Activated CD4-positive, CD25-positive, alpha-beta regulatory T cell treated with anti-CD3 and anti-CD28 coated beads, Interleukin-2, amount 50 U/mL, for 72 hours (primary cell): ENCODE data around the gene LAP3.
"Not testable (repeated sequence)": the region's sequence is repeated elsewhere in the genome, so short reads cannot be mapped to it uniquely, and the experiment has no call there.

Experiments
- DNase-seq: peaks from one replicate; pipeline ENCODE4 v3.0.0; 2021

The LAP3 gene

DNA sequence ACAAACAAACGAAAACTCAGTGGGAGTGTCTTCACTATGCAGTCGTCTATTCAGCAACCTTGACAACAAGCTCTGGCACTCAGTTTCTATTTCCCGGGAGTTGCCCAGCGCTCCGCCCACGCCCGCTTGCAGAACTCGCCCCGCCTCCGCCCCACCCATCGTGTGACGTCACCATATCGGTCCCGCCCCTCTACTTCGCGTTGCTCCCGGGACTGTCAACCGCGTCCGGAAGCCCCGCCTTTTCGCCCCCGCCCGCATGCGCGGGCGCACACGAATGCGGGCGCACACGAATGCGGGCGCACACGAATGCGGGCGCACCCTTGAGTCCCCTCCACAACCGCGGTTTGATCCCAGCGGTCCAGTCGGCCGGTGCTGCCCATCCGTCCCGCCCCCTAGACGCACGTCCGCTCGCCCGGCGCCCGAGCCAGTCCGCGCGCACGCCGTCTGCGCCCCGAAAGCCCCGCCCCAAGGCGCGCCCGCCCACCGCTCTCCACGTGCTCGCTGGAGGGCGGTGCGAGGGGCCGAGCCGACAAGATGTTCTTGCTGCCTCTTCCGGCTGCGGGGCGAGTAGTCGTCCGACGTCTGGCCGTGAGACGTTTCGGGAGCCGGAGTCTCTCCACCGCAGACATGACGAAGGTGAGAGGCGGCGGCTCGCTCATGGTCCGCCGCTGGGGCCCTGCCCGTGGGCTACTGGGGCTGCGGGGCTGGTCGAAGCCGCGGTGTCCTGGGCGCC lies at the start of gene LAP3:
Gene LAP3, plus strand, starts transcription at position 267 of the 733 bp plus-strand sequence. Its CDS starts 268 bp downstream, at position 535.
- DNase-seq, result peak; percentile 99

DNA sequence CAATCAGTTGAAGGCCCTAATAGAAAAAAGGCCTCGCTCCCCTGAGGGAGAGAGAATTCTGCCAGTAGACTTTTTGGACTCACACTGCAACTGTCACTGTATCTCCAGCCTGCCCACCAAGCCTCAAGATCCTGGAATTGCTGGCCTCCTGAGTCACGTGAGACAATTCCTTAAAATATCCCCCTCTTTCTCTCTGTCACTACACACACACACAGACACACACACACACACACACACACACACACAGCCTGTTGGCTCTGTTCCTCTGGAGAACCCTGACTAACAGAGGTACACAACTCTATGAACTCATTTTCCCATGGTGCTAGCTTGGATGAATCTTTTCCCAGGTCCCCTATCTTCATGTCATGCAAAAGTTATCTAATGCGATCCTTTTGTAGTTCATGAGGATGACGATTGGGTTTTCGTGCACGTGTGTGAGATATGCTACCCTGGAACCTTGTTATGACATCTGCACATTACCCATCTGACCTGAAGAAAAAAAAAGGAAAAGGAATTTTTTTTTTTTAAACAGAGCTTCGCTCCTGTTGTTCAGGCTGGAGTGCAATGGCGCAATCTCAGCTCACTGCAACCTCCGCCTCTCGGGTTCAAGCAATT lies 48.3 kb upstream of the LAP3 start:
- DNase-seq, result no peak

DNA sequence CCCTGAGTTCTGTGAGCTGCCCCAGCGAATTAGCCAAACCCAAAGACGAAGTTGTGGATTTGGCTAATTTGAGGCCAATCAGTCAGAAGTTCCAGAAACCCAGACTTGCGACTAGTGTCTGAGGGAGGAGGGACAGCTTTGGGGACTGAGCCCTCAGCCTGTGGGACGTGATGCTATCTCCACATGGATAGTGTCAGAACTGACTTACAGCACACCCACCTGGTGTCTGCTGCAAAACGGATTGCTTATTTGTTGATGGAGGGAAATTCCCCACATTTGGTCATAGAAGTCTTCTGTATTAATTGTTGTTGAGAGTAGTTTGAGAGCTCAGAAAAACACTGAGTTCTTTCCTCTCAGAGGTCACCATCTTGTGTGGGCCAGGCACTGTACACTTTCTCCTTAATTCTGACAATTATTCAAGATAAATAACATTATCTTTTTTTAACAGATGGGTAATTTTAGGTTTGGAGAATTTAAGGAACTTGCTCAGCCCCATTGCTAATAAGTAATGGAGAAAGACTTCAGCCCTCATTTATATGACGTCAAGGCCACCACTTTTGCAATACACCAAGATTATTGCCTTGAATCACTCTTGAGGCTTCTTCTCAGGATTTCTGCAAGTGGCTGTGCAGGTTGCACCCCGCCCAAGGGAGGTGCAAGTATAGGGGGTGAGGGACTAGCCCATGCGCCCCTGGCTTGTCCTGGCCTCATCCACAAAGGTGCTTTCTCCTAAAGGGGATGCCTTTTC lies 45.3 kb upstream of the LAP3 start:
- DNase-seq, result no peak

DNA sequence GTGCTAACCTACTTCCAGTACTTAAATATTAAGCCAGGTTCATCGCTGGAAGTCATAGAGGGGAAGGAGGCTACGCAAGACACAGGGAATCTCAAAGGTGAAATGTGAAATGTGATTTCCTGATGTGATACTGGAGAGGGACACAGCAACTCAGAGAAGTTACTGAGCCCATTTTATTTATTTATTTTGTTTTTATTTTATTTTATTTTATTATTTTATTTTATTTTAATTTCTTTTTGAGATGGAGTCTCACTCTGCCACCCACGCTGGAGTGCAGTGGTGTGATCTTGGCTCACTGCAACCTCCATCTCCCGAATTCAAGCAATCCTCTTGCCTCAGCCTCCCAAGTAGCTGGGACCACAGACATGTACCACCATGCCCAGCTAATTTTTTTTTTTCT lies 42.3 kb upstream of the LAP3 start:
- DNase-seq, result no peak

DNA sequence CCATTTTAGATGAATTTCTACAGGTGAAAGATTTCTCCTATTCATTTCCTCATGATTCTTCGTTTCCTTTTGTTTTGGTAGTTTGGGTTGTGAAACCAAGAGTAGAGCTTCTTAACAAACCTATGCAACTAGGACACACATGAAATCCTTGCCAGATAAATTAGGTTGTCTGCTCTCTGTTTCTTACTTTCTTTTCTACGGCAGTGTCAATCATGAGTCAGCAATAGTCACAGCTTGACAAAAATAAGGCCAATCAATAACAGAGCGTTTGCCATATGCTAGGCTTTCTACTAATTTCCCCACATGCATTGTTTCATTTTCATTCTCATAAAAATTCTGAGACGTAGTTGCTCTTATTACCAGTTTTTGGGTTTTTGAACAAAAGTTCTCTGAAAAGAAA lies 41.8 kb upstream of the LAP3 start:
- no peak for DNase-seq

DNA sequence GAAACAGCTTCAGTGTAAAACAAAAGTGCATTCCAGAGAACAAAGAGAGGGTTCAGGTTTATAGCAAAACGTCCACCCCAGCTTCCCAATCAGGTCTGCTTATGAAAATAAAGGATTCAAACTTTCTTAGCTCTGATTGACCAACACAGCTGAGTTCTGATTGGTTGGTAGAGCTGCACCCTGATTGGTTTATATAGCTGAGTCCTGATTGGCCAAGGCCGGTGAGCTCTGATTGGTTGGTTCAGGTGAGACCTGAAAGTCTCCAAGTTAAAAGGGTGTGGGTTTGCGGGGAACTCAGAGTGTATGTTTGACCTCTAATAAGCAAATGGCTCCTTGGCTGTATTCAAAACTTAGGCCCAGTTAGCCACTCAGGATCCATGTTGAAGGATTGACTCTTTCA lies 41.1 kb upstream of the LAP3 start:
- DNase-seq, result no peak

DNA sequence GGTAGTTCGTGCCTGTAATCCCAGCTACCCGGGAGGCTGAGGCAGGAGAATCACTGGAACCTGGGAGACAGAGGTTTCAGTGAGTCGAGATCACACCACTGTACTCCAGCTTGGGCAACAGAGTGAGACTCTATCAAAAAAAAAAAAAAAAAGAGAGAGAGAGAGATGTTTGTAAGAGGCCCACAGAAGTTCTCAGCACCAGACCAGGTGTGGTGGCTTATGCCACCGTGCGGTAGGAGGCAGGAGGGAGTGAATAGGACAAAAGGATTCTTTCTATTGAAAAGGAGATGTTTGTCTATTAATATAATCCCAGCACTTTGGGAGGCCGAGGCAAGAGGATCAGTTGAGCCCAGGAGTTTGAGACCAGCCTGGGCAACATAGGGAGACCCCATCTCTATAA lies 39.9 kb upstream of the LAP3 start:
- DNase-seq, result not testable (repeated sequence)

DNA sequence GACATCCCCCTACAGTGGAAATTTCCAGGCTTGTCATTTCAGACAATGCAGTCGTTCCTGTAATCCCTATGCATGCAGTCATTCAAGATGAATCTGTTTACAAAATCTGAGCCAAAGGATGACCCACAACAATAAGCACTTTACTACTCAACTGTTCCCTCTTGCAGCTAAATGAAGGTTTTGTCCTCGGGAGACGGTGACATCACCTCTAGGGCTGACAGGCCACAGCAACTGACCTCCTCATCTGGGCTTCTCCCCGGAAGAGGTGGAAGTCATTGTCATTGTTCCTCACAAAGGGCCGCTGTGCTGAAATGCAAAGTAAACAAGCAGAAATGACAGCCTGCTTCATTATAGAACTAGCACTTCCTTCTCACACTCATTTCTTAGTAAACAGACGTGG lies 32.8 kb upstream of the LAP3 start:
- no peak for DNase-seq

DNA sequence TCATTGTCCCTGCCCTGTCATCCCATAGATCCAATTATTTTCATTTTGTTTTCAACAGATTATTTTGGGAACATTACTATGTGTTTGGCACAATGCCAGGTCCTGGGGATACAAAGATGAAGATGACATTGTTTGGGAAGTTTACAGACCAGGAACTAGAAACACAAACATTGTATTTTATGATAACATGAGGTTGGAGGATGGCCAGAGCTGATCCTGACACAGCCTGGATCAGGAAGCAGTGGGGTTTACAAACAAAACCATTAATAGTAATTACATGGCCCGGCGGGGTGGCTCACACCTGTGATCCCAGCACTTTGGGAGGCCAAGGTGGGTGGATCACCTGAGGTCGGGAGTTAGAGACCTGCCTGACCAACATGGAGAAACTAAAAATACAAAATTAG lies 32.2 kb upstream of the LAP3 start:
- no peak for DNase-seq

DNA sequence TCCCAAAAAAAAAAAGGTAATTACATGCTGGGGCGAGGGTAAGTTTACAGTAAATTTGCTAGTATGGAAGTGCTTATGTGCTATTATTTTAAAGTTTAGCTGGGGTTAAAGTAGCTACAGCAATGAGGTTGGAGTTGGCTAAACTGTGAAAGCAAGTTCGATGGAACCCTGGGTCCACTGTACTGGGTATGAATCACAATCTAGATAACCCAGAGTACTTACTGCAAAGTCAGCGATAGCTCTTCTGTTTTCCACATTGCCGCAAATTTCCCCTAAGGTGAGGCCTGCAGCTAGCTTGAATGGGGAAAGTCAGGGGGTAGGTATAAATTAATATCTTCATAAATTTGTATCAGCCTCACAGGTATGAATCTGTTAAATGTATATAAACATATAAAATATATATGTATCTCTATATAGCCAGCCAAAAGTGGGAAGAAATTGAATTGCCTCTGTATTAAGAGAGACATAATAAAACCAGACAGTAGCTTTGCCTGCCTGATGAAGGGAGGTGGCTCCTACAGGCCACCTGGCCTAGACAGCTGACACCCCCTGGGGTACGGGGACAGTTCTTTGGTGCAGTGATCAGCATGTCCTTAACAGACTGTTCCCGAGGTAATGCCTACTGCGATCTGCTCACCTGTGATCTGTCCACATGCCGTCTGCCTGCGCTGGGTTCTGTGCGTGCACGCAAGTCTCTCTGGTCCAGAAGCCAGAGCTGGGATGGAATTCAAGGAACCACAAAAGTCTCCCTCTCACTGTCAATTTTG lies 31.4 kb upstream of the LAP3 start:
- no peak for DNase-seq

DNA sequence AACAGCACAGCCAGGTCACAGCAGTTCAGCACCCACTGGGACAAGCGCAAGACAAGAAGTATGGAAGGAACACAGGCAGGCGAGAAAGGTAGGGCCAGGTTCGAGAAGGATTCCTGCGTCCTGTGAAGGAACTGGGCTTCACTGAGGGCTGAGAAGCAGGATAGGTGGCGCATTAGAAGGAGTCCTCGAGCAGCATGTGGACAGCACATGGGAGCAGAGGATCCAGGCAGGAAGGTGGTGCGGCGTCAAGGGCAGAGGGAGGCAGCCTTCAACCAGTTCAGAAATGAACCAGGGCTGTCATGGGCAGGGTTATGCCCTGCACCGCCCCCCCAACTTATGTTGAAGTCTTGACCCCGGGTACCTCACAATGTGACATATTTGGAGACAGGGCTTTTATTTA lies 30.8 kb upstream of the LAP3 start:
- no peak for DNase-seq

DNA sequence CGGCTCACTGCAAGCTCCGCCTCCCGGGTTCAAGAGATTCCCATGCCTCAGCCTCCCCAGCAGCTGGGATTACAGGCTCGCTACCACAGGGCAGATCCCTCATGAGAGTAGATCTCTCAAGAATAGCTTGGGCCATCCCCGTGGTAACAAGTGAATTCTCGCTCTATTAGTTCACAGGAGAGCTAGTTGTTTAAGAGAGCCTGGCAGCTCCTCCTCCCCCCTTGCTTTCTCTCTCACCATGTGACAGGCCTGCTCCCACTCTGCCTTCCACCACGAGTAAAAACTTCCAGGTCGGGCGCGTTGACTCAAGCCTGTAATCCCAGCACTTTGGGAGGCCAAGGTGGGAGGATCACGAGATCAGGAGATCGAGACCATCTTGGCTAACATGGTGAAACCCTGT lies 30.3 kb upstream of the LAP3 start:
- no peak for DNase-seq

DNA sequence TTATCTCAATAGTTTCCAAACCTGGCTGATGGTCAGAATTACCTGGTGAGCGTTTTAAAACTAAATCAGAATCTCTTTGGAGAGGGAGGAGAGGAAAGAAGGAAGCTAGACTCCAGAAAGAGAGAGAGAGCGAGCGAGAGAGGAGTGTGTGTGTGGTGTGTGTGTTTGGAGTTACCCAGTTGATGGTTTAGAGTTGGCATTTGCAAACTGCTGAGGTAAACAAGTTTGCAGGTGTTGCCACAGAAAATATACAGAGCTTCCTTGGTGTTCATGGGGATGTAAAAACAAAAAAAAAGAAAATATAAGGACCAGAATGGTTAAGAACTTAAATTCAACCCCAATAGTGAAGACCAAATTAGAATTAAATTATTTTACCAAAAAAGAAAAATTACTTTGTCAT lies 26.4 kb upstream of the LAP3 start:
- DNase-seq, result no peak

DNA sequence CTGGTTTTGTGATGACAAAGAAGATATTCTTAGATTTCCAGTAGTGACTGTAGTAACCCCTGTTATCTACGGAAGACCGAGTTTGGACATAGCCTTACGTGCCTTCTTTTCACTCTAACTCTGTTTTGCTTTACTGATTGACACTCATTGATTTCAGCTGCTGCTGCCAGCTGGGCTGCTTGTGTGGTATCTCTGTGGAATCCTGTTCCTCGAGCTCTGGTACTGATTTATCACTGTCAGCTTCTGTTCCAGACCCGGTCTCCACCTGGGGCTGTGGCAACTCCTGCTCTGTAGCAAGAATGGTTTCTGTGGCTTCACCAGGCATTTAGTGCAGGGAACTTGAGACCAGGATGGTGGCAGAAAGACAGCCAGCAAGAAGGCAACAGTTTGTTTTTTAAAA lies 24.6 kb upstream of the LAP3 start:
- DNase-seq, result no peak

DNA sequence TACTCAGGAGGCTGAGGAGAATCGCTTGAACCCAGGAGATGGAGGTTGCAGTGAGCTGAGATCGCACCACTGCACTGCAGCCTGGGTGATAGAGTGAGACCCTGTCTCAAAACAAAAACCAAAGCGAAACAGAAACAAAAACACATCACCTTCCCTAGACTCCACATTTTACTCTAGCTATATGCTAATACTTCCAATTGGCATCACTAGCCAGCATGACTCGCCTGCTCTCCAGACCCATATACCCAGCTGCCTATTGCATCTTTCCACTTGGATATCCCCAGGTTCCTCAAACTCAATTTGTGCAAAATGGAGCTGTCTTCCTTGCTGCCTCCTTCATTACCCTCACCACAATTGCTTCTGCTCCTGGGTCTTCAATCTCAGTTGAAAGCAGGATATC lies 22.4 kb upstream of the LAP3 start:
- no peak for DNase-seq

DNA sequence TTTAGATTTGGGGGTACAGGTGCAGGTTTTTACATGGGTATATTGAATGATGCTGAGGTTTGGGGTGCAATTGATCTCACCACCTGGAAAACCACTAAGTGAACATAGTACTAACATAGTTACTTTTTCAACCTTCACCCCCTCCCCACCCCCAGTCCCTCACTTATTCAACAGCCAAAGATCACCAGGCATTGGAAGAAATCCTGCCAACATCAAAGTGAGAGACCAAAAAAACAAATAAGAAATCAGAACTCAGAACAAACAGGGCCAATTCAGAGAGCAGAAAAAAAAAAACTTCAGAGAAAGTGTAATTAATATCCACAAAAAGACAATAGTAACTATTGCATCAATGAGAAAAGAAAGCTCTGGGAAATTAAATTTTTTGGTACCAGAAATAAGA lies 20.5 kb upstream of the LAP3 start:
- no peak for DNase-seq

DNA sequence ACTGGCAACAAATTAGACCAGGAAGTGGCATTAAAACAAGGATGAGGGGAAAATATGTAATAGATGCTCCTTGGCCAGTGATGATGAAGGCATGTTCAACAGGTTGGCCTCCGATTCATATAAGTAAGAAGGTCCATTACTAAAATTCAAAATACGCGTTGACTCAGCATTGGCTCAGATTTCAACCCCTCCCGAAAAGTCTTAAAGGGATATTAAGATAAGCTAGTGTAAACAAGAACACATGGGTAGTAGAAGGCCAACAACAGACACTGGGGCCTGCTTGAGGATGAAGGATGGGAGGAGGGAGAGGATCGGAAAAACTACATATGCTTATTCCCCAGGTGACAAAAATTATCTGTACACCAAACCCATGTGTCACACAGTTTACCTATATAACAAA lies 19.1 kb upstream of the LAP3 start:
- no peak for DNase-seq

DNA sequence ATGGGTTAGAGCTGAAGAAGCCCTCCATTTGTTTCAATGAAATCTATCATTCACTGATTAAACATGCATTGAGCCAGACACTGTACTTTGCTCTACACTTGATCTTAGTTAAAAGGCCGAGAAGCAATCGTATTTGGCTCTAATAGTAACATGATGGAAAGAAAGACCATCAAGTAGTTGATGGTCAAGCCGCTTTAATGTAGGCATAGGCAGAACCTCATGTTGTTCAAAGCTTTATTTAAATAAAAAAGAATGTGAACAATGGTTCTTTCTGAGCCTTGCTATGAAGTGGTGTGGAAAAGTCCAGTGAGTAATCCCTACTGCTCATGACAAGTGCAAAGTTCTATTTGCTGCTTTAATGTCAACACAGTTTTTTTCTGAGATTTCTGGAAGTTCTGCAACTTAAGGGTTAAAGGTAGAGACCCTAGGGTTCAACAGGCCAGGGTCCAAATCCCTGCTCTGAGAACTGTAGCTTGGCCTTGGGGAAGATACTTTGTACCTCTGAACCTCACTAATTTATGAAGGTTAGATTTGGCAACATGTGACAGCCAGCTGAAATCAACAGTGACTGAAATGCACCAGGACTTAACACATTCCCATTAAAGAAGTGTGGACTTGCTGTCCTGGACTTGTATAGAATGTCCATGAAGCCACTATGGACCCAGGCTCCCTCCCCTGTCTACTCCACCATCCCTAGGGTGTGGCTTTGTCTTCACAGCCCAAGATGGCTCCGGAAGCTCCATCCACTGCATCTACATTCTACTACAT lies 17.9 kb upstream of the LAP3 start:
- no peak for DNase-seq

DNA sequence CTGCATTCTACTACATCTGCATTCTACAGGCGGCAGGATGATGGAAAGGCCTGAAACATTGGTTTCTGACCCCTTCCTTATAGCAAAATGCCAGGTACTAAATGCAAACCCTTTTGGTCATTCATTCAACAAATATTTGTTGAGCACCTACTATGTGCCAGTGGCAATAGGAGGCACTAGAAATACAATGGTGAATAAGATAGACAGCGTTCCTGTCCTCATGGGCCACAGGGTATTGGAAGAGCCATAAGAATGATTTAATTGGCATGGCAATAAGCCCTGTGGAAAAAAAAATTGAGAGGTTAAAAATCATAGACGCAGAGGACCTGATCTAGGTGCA lies 17.3 kb upstream of the LAP3 start:
- DNase-seq, result no peak

DNA sequence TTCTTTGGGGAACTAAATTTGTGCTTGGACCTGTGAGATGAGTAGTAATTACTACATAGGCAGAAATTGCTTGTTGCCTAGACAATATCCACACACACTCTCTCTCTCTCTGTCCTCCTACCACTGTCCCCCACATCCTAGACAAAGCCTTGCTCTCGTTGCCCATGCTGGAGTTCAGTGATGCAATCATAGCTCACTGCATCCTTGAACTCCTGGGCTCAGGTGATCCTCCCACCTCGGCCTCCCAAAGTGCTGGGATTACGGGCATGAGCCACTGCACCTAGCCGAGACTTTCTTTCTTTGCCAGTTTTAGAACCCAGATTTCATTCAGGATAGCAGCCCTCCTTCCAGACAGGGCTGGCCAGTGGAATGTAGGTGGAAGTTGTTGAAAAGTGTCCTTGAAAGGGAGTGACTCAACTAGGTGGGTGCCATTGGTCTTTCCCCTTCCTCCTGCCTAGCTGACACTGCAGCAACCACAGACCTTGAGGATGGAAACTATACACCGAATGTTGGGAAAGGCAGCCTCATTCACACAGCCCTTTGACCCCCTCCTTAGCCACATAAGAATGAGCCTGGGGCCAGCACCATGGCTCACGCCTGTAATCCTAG lies 16.8 kb upstream of the LAP3 start:
- DNase-seq, result no peak

DNA sequence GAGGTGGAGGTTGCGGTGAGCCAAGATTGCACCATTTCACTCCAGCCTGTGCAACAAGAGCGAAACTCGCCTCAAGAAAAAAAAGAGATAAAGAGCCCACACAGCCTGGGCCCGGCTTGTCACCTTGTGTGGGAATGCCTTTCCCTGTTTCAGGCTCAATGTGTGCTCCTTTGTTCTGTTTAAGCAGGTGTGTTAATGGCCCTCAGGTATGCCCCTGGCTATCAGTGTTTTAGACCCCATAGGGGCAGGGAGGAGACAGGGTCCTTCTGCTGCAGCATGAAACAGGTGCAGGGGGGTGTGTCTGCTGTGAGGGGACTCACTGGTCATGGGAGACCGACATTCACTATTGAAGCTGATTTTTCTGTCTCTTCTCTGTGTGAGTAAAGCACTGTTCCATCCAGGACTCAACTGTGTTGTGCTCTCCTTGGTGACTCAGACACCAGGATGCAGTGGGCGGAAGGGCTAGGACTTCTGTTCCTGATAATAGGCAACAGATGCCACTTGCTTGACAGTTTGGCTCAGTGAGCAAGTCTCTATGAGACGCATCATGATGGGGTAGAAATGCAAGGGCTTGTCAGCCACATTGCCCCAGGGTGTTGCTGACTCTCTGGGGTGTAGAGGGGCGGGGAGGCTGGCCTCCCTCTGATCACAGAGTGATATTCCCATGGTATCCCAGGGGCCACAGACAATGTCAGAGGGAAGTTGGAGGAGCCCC lies 15.6 kb upstream of the LAP3 start:
- DNase-seq, result no peak

DNA sequence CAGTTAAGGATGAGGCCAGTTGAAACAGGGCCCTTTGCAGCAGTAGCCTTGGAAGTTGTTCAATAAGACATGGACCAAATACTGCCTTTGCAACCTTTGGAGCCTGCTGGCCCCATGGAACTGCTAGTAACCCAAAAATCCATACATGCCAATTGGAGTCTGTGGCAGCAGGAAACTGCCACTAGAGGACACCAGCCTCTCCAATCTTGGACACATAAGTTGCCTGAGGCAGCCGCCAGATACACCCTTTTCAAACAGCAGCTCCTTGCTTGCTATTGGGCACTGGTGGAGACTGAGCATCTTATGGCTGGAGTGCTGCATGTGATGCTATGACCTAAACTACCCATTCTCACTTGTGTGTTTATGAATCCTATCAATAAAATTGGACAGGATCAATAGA lies 14.8 kb upstream of the LAP3 start:
- no peak for DNase-seq
